ENCODE results near the gene PTPRG. TPM values are rescaled to one million over a fixed set of nuclear protein-coding genes. Genes with fewer than 3 reads are reported as not detected.

Gene PTPRG
- total RNA-seq, 1 donor from 2014 or later, result 44.3 TPM

DNA sequence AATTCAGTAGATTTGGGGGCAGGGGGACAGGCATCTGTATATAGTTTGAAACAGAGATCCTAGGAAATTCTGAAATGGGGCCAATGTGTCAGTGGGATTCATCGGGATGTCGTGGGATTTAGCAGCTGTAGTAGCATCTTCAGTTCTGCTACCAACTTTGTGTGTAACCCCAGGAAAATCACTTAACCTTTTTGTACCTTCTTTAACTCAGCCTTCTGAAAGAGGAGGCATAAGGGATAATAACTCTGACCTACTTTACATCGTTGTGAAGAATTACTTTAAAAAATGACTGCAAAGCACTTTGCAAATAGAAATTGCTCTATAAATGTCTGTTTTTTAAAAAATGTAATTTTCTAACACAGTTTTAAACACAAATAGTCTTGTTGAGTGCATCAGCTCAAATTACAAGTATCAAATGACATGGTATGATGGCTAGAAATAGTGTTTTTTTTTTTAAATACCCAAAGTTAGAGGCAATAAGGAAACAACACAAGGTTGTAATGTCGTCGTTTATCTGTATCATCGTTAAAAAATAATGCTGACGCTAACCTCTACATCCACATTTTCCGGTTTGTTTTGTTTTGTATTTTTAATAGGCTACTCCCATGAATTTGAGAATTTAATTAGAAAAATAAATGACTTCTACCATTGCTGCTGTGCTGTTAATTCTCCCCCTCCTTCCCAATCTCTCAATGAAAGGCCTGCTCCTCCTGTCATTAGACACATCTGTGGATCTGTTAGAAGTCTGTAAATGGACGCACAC is 338.5 kb downstream of the PTPRG start:
- no peak overlapping the region for H3K27ac Mint-ChIP-seq
- no peak overlapping the region for H3K4me3 Mint-ChIP-seq (ENCODE audit: low read depth)
- H3K4me1 Mint-ChIP-seq (ENCODE audit: low read depth), result peaks cover 5% of the 10 kb centered on the region

DNA sequence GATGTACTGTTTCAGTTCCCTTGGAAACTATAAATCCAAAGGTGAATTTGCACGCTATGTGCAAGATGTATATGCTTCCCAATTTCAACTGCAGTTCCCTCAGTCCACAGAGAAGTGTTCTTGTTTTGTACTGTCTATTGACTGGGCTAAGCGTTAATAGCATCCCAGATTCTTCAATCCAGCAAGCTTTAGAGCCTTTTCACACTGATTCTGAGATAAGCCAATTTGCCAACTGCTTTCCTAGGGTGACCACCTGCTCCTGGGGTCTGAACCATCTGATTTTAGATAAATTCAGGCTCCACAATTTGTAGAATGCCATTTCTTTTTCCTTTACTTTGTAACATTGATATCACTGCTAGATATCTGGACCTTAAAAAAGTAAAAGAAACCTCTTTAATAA is 340.1 kb downstream of the PTPRG start:
- Mint-ChIP-seq H3K27me3 (no peaks in the 10 kb centered on the region), H3K27ac (no peak overlapping the region), H3K4me1 (ENCODE audit: low read depth) (no peaks in the 10 kb centered on the region), H3K4me3 (ENCODE audit: low read depth) (no peak overlapping the region), H3K36me3 (ENCODE audit: insufficient read depth) (no peaks in the 10 kb centered on the region), H3K9me3 (ENCODE audit: low read depth) (no peaks in the 10 kb centered on the region)
- DNase-seq (ENCODE audit: low spot score, unreplicated experiment), result no peak
- TF ChIP-seq, protein P1, sequence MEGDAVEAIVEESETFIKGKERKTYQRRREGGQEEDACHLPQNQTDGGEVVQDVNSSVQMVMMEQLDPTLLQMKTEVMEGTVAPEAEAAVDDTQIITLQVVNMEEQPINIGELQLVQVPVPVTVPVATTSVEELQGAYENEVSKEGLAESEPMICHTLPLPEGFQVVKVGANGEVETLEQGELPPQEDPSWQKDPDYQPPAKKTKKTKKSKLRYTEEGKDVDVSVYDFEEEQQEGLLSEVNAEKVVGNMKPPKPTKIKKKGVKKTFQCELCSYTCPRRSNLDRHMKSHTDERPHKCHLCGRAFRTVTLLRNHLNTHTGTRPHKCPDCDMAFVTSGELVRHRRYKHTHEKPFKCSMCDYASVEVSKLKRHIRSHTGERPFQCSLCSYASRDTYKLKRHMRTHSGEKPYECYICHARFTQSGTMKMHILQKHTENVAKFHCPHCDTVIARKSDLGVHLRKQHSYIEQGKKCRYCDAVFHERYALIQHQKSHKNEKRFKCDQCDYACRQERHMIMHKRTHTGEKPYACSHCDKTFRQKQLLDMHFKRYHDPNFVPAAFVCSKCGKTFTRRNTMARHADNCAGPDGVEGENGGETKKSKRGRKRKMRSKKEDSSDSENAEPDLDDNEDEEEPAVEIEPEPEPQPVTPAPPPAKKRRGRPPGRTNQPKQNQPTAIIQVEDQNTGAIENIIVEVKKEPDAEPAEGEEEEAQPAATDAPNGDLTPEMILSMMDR (IDR thresholded peaks at IDR 0.05; ENCODE audit: unreplicated experiment), result no peak

More for the DNA sequence above, 338.5 kb downstream of the PTPRG start:
- H3K36me3 Mint-ChIP-seq (ENCODE audit: insufficient read depth), result no peaks in the 10 kb centered on the region
- no peaks in the 10 kb centered on the region for H3K9me3 Mint-ChIP-seq (ENCODE audit: low read depth)
- no peaks in the 10 kb centered on the region for H3K27me3 Mint-ChIP-seq
- TF ChIP-seq, protein P1 (IDR thresholded peaks at IDR 0.05; ENCODE audit: unreplicated experiment), result no peak
- no peak for DNase-seq (ENCODE audit: low spot score, unreplicated experiment)

DNA sequence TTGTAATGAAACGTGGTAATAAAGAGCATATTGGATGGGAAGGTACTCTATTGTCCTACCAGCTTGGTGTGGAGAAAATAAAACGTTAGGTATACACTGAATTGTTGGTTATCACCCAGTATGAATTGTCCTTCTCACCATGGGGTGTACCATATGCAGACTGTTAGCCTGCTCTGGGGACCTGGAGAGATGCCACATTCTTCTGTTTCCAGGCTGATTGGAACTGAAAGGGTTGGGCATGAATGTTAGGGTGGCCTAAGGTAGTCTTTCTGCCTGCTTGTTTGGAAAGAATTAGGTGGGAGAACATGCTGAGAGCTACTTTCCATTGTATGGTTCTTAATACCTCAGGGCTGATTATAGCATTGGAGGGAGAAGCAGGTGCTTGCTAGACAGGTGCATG is 340.6 kb downstream of the PTPRG start:
- no peak overlapping the region for H3K4me3 Mint-ChIP-seq (ENCODE audit: low read depth)
- no peak overlapping the region for H3K27ac Mint-ChIP-seq
- no peaks in the 10 kb centered on the region for H3K27me3 Mint-ChIP-seq
- DNase-seq (ENCODE audit: low spot score, unreplicated experiment), result no peak
- TF ChIP-seq, protein P1 (IDR thresholded peaks at IDR 0.05; ENCODE audit: unreplicated experiment), result no peak
- H3K9me3 Mint-ChIP-seq (ENCODE audit: low read depth), result no peaks in the 10 kb centered on the region
- H3K4me1 Mint-ChIP-seq (ENCODE audit: low read depth), result no peaks in the 10 kb centered on the region
- H3K36me3 Mint-ChIP-seq (ENCODE audit: insufficient read depth), result no peaks in the 10 kb centered on the region

DNA sequence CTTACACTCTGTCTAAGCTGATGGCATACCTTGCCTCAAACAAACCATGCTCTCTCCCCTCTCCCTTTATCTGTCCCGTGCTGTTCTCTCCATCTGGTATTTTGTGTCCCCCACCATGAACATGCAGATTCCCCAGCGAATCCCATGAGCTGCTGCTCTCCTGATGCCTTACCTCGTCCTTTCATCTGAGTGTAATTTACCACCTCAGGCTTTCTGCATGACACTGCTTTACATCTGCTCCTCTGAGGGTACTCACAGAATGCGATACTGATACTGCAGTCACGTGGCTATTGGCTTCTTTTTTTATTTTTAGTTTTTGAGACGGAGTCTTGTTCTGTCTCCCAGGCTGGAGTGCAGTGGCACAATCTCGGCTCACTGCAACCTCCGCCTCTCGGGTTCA is 341.7 kb downstream of the PTPRG start:
- Mint-ChIP-seq H3K4me3 (ENCODE audit: low read depth) (no peak overlapping the region), H3K36me3 (ENCODE audit: insufficient read depth) (no peaks in the 10 kb centered on the region), H3K27ac (no peak overlapping the region), H3K9me3 (ENCODE audit: low read depth) (no peaks in the 10 kb centered on the region), H3K27me3 (no peaks in the 10 kb centered on the region), H3K4me1 (ENCODE audit: low read depth) (no peaks in the 10 kb centered on the region)
- TF ChIP-seq, protein P1 (IDR thresholded peaks at IDR 0.05; ENCODE audit: unreplicated experiment), result no peak
- no peak for DNase-seq (ENCODE audit: low spot score, unreplicated experiment)

DNA sequence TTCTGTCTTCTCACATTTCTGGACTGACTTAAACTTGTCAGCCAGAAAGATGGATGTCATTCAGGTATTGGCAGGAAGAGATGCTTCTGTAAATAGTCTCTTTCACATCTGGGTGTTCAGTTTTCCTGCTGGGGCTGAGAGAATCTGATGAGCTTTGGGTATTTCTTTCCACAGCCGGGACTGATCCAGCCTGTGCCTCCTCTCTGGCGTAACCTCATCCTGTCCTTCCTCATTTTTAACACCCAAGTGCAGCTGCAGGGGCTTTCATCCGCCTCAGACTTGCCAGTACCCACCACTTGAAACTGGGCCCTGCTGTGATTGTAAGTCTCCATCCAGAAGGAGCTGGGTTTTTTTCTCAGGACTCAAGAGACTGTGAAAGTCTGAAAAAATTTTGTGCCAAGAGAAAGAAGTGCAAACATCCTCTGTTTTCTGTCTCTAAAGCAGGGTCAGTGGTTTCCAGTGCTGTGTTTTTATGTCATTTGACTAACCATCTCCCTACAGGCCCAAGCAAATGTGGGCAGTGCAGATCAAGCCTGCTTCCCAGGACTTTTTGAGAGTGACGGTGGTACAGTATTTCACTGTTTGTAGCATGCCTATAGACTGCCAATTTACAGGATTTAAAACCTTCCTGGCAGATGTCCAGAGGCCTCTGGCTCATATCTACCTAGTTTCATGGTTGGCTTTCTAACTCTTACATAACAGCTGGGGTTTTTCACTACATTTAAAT is 342.7 kb downstream of the PTPRG start:
- H3K27ac Mint-ChIP-seq, result no peak overlapping the region
- TF ChIP-seq, protein P1 (IDR thresholded peaks at IDR 0.05; ENCODE audit: unreplicated experiment), result no peak
- H3K36me3 Mint-ChIP-seq (ENCODE audit: insufficient read depth), result no peaks in the 10 kb centered on the region
- DNase-seq (ENCODE audit: low spot score, unreplicated experiment), result no peak
- no peaks in the 10 kb centered on the region for H3K27me3 Mint-ChIP-seq
- no peak overlapping the region for H3K4me3 Mint-ChIP-seq (ENCODE audit: low read depth)
- H3K4me1 Mint-ChIP-seq (ENCODE audit: low read depth), result no peaks in the 10 kb centered on the region
- H3K9me3 Mint-ChIP-seq (ENCODE audit: low read depth), result no peaks in the 10 kb centered on the region
